Nephron progenitor cell (in vitro differentiated cells): ENCODE results near the gene LPAR1.

Experiments used
- DNase-seq: peaks from one replicate; pipeline ENCODE4 v3.0.0; 2021
- H3K27ac Mint-ChIP-seq: 2 replicates; pipeline ENCODE4 v1.8.0; 2021; ENCODE audit warnings: mild to moderate bottlenecking, moderate library complexity, mixed read lengths
- H3K27me3 Mint-ChIP-seq: 2 replicates; pipeline ENCODE4 v1.8.0; 2021; ENCODE audit warnings: mild to moderate bottlenecking, low read depth, mixed read lengths; ENCODE audit not compliant: poor library complexity
- H3K36me3 Mint-ChIP-seq: 2 replicates; pipeline ENCODE4 v1.8.0; 2021; ENCODE audit warnings: low read depth, mixed read lengths
- H3K4me1 Mint-ChIP-seq: 2 replicates; pipeline ENCODE4 v1.8.0; 2021; ENCODE audit warnings: mixed read lengths
- H3K4me3 Mint-ChIP-seq: 2 replicates; pipeline ENCODE4 v1.8.0; 2021; ENCODE audit warnings: mild to moderate bottlenecking, moderate library complexity, mixed read lengths
- H3K9me3 Mint-ChIP-seq: 2 replicates; pipeline ENCODE4 v1.8.0; 2021; ENCODE audit warnings: mild to moderate bottlenecking, moderate library complexity, mixed read lengths
- CTCF ChIP-seq: fragments of 200-600 bp; sonication (generic); IDR thresholded peaks from 2 replicates; pipeline ENCODE4 v1.5.0; 2021; ENCODE audit warnings: antibody characterized with exemption

Gene LPAR1

GRCh38 chr9:110967196-110967595 lies 71.1 kb downstream of the LPAR1 start:
- Mint-ChIP-seq H3K4me3 (no peak overlapping the region), H3K27ac (no peak overlapping the region), H3K27me3 (no peaks in the 10 kb centered on the region), H3K36me3 (peaks cover 45% of the 10 kb centered on the region), H3K4me1 (peaks cover 6% of the 10 kb centered on the region), H3K9me3 (peaks cover 2% of the 10 kb centered on the region)
- no peak for DNase-seq
- no peak for TF ChIP-seq CTCF

GRCh38 chr9:110960288-110960687 lies 78.0 kb downstream of the LPAR1 start:
- H3K4me3 Mint-ChIP-seq = no peak overlapping the region
- no peak for DNase-seq
- no peak overlapping the region for H3K27ac Mint-ChIP-seq
- H3K9me3 Mint-ChIP-seq = peaks cover 42% of the 10 kb centered on the region
- no peak for TF ChIP-seq CTCF
- H3K27me3 Mint-ChIP-seq = no peaks in the 10 kb centered on the region
- H3K4me1 Mint-ChIP-seq = no peaks in the 10 kb centered on the region
- peaks cover 64% of the 10 kb centered on the region for H3K36me3 Mint-ChIP-seq

- H3K36me3 Mint-ChIP-seq = peaks cover 73% of the 10 kb centered on the region
- DNase-seq = no peak
- no peaks in the 10 kb centered on the region for H3K4me1 Mint-ChIP-seq
- H3K27ac Mint-ChIP-seq = no peak overlapping the region
- no peak for TF ChIP-seq CTCF
- H3K4me3 Mint-ChIP-seq = no peak overlapping the region
- no peaks in the 10 kb centered on the region for H3K27me3 Mint-ChIP-seq
- peaks cover 56% of the 10 kb centered on the region for H3K9me3 Mint-ChIP-seq
These were observed 79.4 kb downstream of the LPAR1 start for GRCh38 chr9:110958847-110959246.

- Mint-ChIP-seq H3K9me3 (peaks cover 60% of the 10 kb centered on the region), H3K27me3 (no peaks in the 10 kb centered on the region), H3K27ac (no peak overlapping the region), H3K4me3 (no peak overlapping the region), H3K4me1 (no peaks in the 10 kb centered on the region), H3K36me3 (peaks cover 56% of the 10 kb centered on the region)
- DNase-seq = no peak
- no peak for TF ChIP-seq CTCF
These were observed 83.4 kb downstream of the LPAR1 start for GRCh38 chr9:110954822-110955291.

- peaks cover 40% of the 10 kb centered on the region for H3K9me3 Mint-ChIP-seq
- TF ChIP-seq CTCF = no peak
- no peak for DNase-seq
- H3K36me3 Mint-ChIP-seq = peaks cover 35% of the 10 kb centered on the region
- H3K27ac Mint-ChIP-seq = peak overlapping the region; percentile 26
- H3K4me3 Mint-ChIP-seq = no peak overlapping the region
- H3K27me3 Mint-ChIP-seq = peaks cover 3% of the 10 kb centered on the region
- H3K4me1 Mint-ChIP-seq = no peaks in the 10 kb centered on the region
These were observed 85.8 kb downstream of the LPAR1 start for GRCh38 chr9:110952540-110952859.

- Mint-ChIP-seq H3K27ac (peak overlapping the region; percentile 39), H3K4me1 (no peaks in the 10 kb centered on the region)
These were observed 86.3 kb downstream of the LPAR1 start for GRCh38 chr9:110951805-110952539.

More at GRCh38 chr9:110951805-110952539, 86.3 kb downstream of the LPAR1 start:
- no peak overlapping the region for H3K4me3 Mint-ChIP-seq
- H3K36me3 Mint-ChIP-seq = peaks cover 33% of the 10 kb centered on the region
- peaks cover 3% of the 10 kb centered on the region for H3K27me3 Mint-ChIP-seq
- peaks cover 37% of the 10 kb centered on the region for H3K9me3 Mint-ChIP-seq
- TF ChIP-seq CTCF = no peak
- DNase-seq = no peak
